Measurements from ENCODE around the gene FBXO44. TPM values are rescaled to one million over a fixed set of nuclear protein-coding genes. Genes with fewer than 3 reads are reported as not detected.

The FBXO44 gene
- total and polyA plus RNA-seq, 10 of the 15 experiments (the other 5 are each of a cell fraction or from before 2014, with no cell fraction given): 0.77 to 22.4 (median 8.2) TPM

DNA sequence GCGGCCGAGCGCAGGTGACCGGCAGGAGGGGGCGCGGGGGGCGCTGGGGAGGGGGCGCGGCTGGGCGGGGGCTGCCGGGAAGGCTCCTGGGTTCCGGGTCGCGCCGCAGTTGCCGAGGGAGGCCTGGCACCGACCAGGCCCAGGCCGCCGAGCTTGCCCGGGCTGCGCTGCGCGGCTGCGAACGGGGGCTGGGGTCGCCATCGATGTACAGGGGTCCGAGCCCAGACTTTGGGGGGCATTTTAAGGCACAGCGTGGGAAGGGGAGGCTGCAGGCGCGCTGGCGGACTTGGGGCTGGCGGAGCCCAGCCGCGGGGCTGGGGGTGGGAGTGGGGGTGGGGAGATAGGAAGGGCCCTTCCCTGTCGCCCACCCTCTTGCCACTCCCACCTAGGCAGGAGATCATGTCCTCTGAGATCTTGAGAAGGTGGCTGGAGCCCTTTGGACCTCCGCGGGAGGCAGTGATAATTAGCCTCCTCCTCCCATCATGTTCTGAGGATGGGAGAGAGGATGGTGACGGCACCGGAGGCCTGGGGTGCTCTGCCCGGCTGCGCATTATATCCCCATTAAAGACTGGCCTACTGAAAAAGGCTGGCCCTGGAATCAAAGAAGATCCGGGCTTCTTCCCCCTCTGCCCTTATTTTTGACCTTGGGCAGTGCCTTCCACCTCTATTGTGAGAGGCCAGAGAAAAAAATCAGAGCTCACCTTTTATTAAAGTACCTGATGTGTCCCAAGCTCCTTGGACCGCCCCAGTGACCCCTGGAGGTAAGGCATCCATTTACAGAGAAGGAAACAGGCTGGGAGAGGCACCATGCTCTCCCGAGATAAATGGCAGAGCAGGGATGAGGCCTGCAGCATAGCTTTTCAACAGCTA, 497 bp downstream of the FBXO44 start:
- Histone ChIP-seq H3K4me1 (ENCODE audit: control insufficient read depth, insufficient read depth, low read length) (peaks cover 5% of the 10 kb centered on the region), H3K79me2 (ENCODE audit: control insufficient read depth, insufficient read depth, low read length) (no peaks in the 10 kb centered on the region), H2AFZ (ENCODE audit: control insufficient read depth, low read depth, low read length) (peak overlapping the region; percentile 44), H3K27me3 (replicated peaks in 1 of 2; ENCODE audit: control insufficient read depth in 2 of 2, insufficient read depth in 2 of 2, low read length in 1 of 2) (no peaks in the 10 kb centered on the region; a peak in 2 of 4 replicates), H3K36me3 (ENCODE audit: control insufficient read depth in 2 of 2, insufficient read depth in 2 of 2, low read length in 1 of 2) (peaks cover 0 to 5% of the 10 kb centered on the region in 2 experiments; a peak in 1 of 4 replicates), H3K4me3 (peak overlapping the region; percentile 80), H4K20me1 (ENCODE audit: control insufficient read depth, insufficient read depth) (no peaks in the 10 kb centered on the region), H3K27ac (ENCODE audit: control insufficient read depth, insufficient read depth) (no peak overlapping the region), H3K9me3 (replicated peaks; ENCODE audit: control insufficient read depth, insufficient read depth, low read length) (no peaks in the 10 kb centered on the region), H3K4me2 (ENCODE audit: control insufficient read depth, insufficient read depth) (peak overlapping the region; percentile 84), H3K9ac (ENCODE audit: control insufficient read depth, insufficient read depth, low read length) (peak overlapping the region; percentile 60)
- BruUV-seq (replicated peaks): no TSS peak
- FAIRE-seq: no peak
- RAD21 ChIA-PET (ENCODE audit: unreplicated experiment): interaction anchor here (0.6 to 2.0 kb wide), 4 partner anchors 9 to 617 kb away, joined by 3 to 9 read pairs (median 6); partner anchors contain the start of gene FBXO6
- CTCF ChIA-PET: interaction anchor here (1.1 to 2.5 kb wide), 5 partner anchors 10 to 80 kb away, joined by 3 to 10 read pairs (median 5); no protein-coding TSS in a partner anchor
- 12% methylated on average over 22 of the region's 45 CpGs for WGBS (ENCODE audit: insufficient coverage, insufficient replicate concordance, low lambda C conversion rate, missing lambda C conversion rate)
- intact Hi-C loops (cut with micrococcal nuclease; ENCODE audit: unreplicated experiment): no loop called here
- in situ Hi-C loops (cut with MboI): loop anchor here (5.0 kb wide), 1 partner anchor 62 kb away; no protein-coding TSS in a partner anchor
- peak; percentile 35 for ATAC-seq
- DNase-seq (ENCODE audit: low read depth, low spot score): no peak
- TF ChIP-seq, protein P1, sequence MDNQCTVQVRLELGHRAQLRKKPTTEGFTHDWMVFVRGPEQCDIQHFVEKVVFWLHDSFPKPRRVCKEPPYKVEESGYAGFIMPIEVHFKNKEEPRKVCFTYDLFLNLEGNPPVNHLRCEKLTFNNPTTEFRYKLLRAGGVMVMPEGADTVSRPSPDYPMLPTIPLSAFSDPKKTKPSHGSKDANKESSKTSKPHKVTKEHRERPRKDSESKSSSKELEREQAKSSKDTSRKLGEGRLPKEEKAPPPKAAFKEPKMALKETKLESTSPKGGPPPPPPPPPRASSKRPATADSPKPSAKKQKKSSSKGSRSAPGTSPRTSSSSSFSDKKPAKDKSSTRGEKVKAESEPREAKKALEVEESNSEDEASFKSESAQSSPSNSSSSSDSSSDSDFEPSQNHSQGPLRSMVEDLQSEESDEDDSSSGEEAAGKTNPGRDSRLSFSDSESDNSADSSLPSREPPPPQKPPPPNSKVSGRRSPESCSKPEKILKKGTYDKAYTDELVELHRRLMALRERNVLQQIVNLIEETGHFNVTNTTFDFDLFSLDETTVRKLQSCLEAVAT (IDR thresholded peaks at IDR 0.05): no peak
- TF ChIP-seq BHLHE40 (IDR thresholded peaks at IDR 0.05; ENCODE audit: borderline replicate concordance in 1 of 2, low read depth in 2 of 2, low read length in 1 of 2) (peak in 1 of 2 experiments; percentile 13; a peak in 1 of 4 replicates), ASH2L (IDR thresholded peaks at IDR 0.05; ENCODE audit: borderline replicate concordance, low read depth) (no peak), PAX5 (IDR thresholded peaks at IDR 0.05; ENCODE audit: borderline replicate concordance, low read depth, low read length) (no peak)
- SMC1A ChIA-PET (ENCODE audit: uncharacterized antibody, unreplicated experiment): interaction anchor here (1.0 to 1.2 kb wide), 2 partner anchors 55 to 64 kb away, joined by 4 to 6 read pairs; no protein-coding TSS in a partner anchor
- POLR2A ChIA-PET: interaction anchor here (0.7 to 1.2 kb wide), 4 partner anchors 9 to 81 kb away, joined by 3 to 5 read pairs (median 4); partner anchors contain the start of genes AGTRAP, FBXO6 and MAD2L2

All from GM12878 (cell line).